Globus pallidus (tissue), 1 donor: Measurements from ENCODE around the gene FNBP1.

Experiments used
- DNase-seq: peaks from one replicate; pipeline ENCODE4 v3.0.0-alpha.2; 2015; ENCODE audit warnings: low spot score

FNBP1 gene

GRCh38 chr9:129854588-129855110, 188.3 kb downstream of the FNBP1 start:
- DNase-seq, result no peak

- DNase-seq, result no peak
Observed at GRCh38 chr9:129853614-129854013, 189.4 kb downstream of the FNBP1 start.

- DNase-seq, result no peak
Observed at GRCh38 chr9:129852579-129852978, 190.4 kb downstream of the FNBP1 start.

GRCh38 chr9:129851821-129852220, 191.2 kb downstream of the FNBP1 start:
- DNase-seq, result no peak

- DNase-seq, result no peak
Observed at GRCh38 chr9:129850821-129851550, 192.0 kb downstream of the FNBP1 start.

- DNase-seq, result no peak
Observed at GRCh38 chr9:129849901-129850300, 193.1 kb downstream of the FNBP1 start.

GRCh38 chr9:129848712-129849441, 194.1 kb downstream of the FNBP1 start:
- DNase-seq, result no peak

GRCh38 chr9:129845373-129845772, 197.6 kb downstream of the FNBP1 start:
- no peak for DNase-seq

GRCh38 chr9:129841071-129841470, 201.9 kb downstream of the FNBP1 start:
- no peak for DNase-seq

GRCh38 chr9:129840034-129840433, 203.0 kb downstream of the FNBP1 start:
- no peak for DNase-seq

- DNase-seq, result no peak
Observed at GRCh38 chr9:129839324-129840023, 203.5 kb downstream of the FNBP1 start.

- DNase-seq, result no peak
Observed at GRCh38 chr9:129838707-129839259, 204.2 kb downstream of the FNBP1 start.
